Spleen (tissue), 11 donors: Measurements from ENCODE around the gene THSD4. TPM values are rescaled to one million over a fixed set of nuclear protein-coding genes. Genes with fewer than 3 reads are reported as not detected.

Source experiments
- DNase-seq: peaks from one replicate; pipeline ENCODE4 v3.0.0-alpha.2; 2020
- H3K27ac ChIP-seq, 8 donors: fragments of 200-600 bp; sonication (generic) in 7 of 8; 1 replicate in 4 of 8; 2 replicates in 4 of 8; pipeline versions ENCODE4 v1.5.0 to v1.8.0; 2016 to 2021; ENCODE audit warnings: inconsistent platforms in 4 of 8, mild to moderate bottlenecking in 4 of 8, moderate library complexity in 1 of 8
- H3K27me3 ChIP-seq, 7 donors: fragments of 200-600 bp; sonication (generic) in 6 of 7; replicated peaks in 1 of 7; 1 replicate in 4 of 7; 2 replicates in 3 of 7; pipeline versions ENCODE4 v1.5.0 to v1.8.0; 2016 to 2021; ENCODE audit warnings: inconsistent platforms in 3 of 7, mild to moderate bottlenecking in 1 of 7
- H3K36me3 ChIP-seq, 6 donors: fragments of 200-600 bp; sonication (generic) in 5 of 6; 1 replicate in 4 of 6; 2 replicates in 2 of 6; pipeline versions ENCODE4 v1.5.0 to v1.8.0; 2016 to 2021; ENCODE audit warnings: inconsistent platforms in 2 of 6
- H3K4me1 ChIP-seq, 6 donors: fragments of 200-600 bp; sonication (generic) in 5 of 6; 1 replicate in 3 of 6; 2 replicates in 3 of 6; pipeline versions ENCODE4 v1.5.0 to v1.8.0; 2016 to 2021; ENCODE audit warnings: inconsistent platforms in 3 of 6
- H3K4me3 ChIP-seq, 8 donors: fragments of 200-600 bp; sonication (generic) in 7 of 8; 1 replicate in 4 of 8; 2 replicates in 4 of 8; pipeline versions ENCODE4 v1.5.0 to v1.8.0; 2016 to 2021; ENCODE audit warnings: inconsistent platforms in 4 of 8, mild to moderate bottlenecking in 4 of 8, moderate library complexity in 2 of 8
- H3K9me3 ChIP-seq, 8 donors: fragments of 200-600 bp; sonication (generic) in 7 of 8; 1 replicate in 4 of 8; 2 replicates in 4 of 8; pipeline versions ENCODE4 v1.5.0 to v1.8.0; 2016 to 2021; ENCODE audit warnings: inconsistent platforms in 4 of 8
- CTCF ChIP-seq, 11 experiments: fragments of 200-600 bp in 7 of 11; fragments of 450-650 bp in 4 of 11; sonication (generic) in 4 of 11; IDR thresholded peaks in 8 of 11; conservative IDR thresholded peaks in 3 of 11; 1 replicate in 7 of 11; 2 replicates in 4 of 11; pipeline versions ENCODE4 v1.4.0 to v1.8.0; 2016 to 2021; ENCODE audit warnings: antibody characterized with exemption in 11 of 11, inconsistent platforms in 4 of 11, mild to moderate bottlenecking in 1 of 11
- POLR2A ChIP-seq, 3 donors: fragments of 450-650 bp; IDR thresholded peaks; one replicate each; pipeline ENCODE4 v1.5.1; 2017; ENCODE audit warnings: antibody characterized with exemption in 3 of 3, mild to moderate bottlenecking in 1 of 3
- POLR2AphosphoS5 ChIP-seq, 3 donors: sonication (generic); formaldehyde crosslinking; IDR thresholded peaks; one replicate each; pipeline ENCODE4 v1.5.1; 2017; ENCODE audit warnings: antibody characterized with exemption in 3 of 3
- WGBS, 5 donors: extraction: QIAGEN DNeasy Blood & Tissue Kit in 3 of 5; methylation state at CpG; one replicate each; pipeline versions ENCODE4 v1.1.5 to v1.1.7; 2013 to 2018; 5-methylcytosine and 5-hydroxymethylcytosine counted together
- intact Hi-C: fragments of 100-400 bp; cut with DNase I; formaldehyde crosslinking; loops from one replicate; pipeline ENCODE4 v1.15.0; 2023; ENCODE audit warnings: low total_unique reads
- polyA plus RNA-seq, 3 donors: library from polyadenylated mRNA; stranded (reverse); fragments of 200-250 nt; gene quantifications; one replicate each; pipeline ENCODE4 v1.2.1, GENCODE V29; 2013
- total RNA-seq, 7 donors: library from RNA; depleted of rRNA in 3 of 7; stranded (reverse); fragments of >200 nt in 3 of 7; fragmentation: NEBNext Ultra II Directional in 4 of 7; extraction: Animal tissue kit (Norgen Biotek cat#: 25700) in 4 of 7; gene quantifications; one replicate each; pipeline versions ENCODE4 v1.1.0 to v1.2.1, GENCODE V29; 2016 to 2021
- donor health status: healthy with polysubstance abuse.
- donor health status: DM: no; HTN: no; CAD: no; lungs with moderate emphysema.
- donor health status: DM: no; HTN: no; CAD: no.
- donor health status: Bipolar disorder and iron deficiency.
- donor health status: healthy.
- donor health status: DM: no; HTN: no; CAD: no.
- donor health status: DM: yes; HTN: yes; CAD: no.

THSD4 gene
- total and polyA plus RNA-seq, 10 donors, result 0.29 to 11.3 (median 3.4) TPM

DNA sequence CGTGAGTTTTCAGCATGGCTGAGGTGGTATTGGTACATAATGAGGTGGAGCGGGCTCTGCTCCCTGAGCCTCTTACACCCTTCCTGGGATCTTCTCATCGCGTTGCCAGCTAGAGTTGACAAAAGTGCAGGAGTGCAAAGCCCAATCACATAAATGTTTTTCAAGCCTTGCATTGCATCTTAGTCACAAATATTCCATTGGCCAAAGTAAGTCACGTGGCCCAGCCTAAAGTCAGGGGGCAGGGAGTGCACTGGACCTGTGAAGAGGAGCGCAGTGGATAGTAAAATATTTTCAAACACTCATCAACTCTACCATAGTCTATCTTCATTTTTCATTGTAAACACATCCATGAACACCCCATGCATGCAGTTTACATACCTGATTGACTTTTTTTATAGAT lies 365.3 kb downstream of the THSD4 start:
- Histone ChIP-seq H3K36me3 (no peaks in the 10 kb centered on the region), H3K4me3 (no peak overlapping the region), H3K4me1 (no peaks in the 10 kb centered on the region), H3K27me3 (no peaks in the 10 kb centered on the region), H3K27ac (no peak overlapping the region), H3K9me3 (no peaks in the 10 kb centered on the region)
- intact Hi-C loops, result no loop called here
- WGBS, 5 donors, result 73 to 90% (median 82%) methylated on average over 6 of the region's 6 CpGs
- DNase-seq, result no peak
- no peak for TF ChIP-seq CTCF (IDR thresholded peaks at IDR 0.05 in 8 of 11, conservative IDR thresholded peaks at IDR 0.05 in 3 of 11)
- no peak for TF ChIP-seq POLR2AphosphoS5 (IDR thresholded peaks at IDR 0.05)
- TF ChIP-seq POLR2A (IDR thresholded peaks at IDR 0.05), result no peak

- TF ChIP-seq POLR2A (IDR thresholded peaks at IDR 0.05) (no peak), POLR2AphosphoS5 (IDR thresholded peaks at IDR 0.05) (no peak), CTCF (IDR thresholded peaks at IDR 0.05 in 8 of 11, conservative IDR thresholded peaks at IDR 0.05 in 3 of 11) (no peak)
- intact Hi-C loops, result no loop called here
- no peaks in the 10 kb centered on the region for H3K9me3 ChIP-seq
- no peaks in the 10 kb centered on the region for H3K4me1 ChIP-seq
- WGBS, 5 donors, result 80 to 90% (median 86%) methylated on average over 4 of the region's 4 CpGs
- no peaks in the 10 kb centered on the region for H3K36me3 ChIP-seq
- no peak overlapping the region for H3K27ac ChIP-seq
- no peak for DNase-seq
- no peak overlapping the region for H3K4me3 ChIP-seq
- peaks cover 0 to 3% (median 0%) of the 10 kb centered on the region in 7 donors for H3K27me3 ChIP-seq
These were observed 368.8 kb downstream of the THSD4 start for GRCh38 chr15:71484080-71484479.

GRCh38 chr15:71485094-71485693 lies 369.9 kb downstream of the THSD4 start:
- Histone ChIP-seq H3K9me3 (no peaks in the 10 kb centered on the region), H3K4me1 (no peaks in the 10 kb centered on the region), H3K36me3 (no peaks in the 10 kb centered on the region), H3K27me3 (peaks cover 0 to 10% (median 0%) of the 10 kb centered on the region in 7 donors), H3K4me3 (no peak overlapping the region), H3K27ac (no peak overlapping the region)
- intact Hi-C loops, result no loop called here
- no peak for DNase-seq
- 77 to 98% (median 88%) methylated on average over 2 of the region's 2 CpGs for WGBS, 5 donors
- peak in 1 of 11 experiments; percentile 33 for TF ChIP-seq CTCF (IDR thresholded peaks at IDR 0.05 in 8 of 11, conservative IDR thresholded peaks at IDR 0.05 in 3 of 11)
- TF ChIP-seq POLR2A (IDR thresholded peaks at IDR 0.05), result no peak

GRCh38 chr15:71489570-71489969 lies 374.3 kb downstream of the THSD4 start:
- no peak overlapping the region for H3K27ac ChIP-seq
- no peak overlapping the region for H3K4me3 ChIP-seq
- intact Hi-C loops, result no loop called here
- no peak for DNase-seq
- no peaks in the 10 kb centered on the region for H3K36me3 ChIP-seq
- 81 to 93% (median 86%) methylated on average over 3 of the region's 3 CpGs for WGBS, 5 donors
- no peak for TF ChIP-seq POLR2A (IDR thresholded peaks at IDR 0.05)
- H3K9me3 ChIP-seq, result peaks cover 0 to 6% (median 0%) of the 10 kb centered on the region in 8 donors
- peaks cover 0 to 10% (median 0%) of the 10 kb centered on the region in 7 donors for H3K27me3 ChIP-seq
- no peaks in the 10 kb centered on the region for H3K4me1 ChIP-seq
